Karpas-422 (cell line): ENCODE data around the gene CHCHD1. TPM values are rescaled to one million over a fixed set of nuclear protein-coding genes. Genes with fewer than 3 reads are reported as not detected.

Experiments used
- DNase-seq: peaks from one replicate; pipeline ENCODE4 v3.0.0-alpha.2; 2015
- H2AFZ ChIP-seq: fragments of 200-600 bp; sonication (generic); 2 replicates; pipeline ENCODE4 v1.6.1; 2014; ENCODE audit warnings: antibody characterized with exemption, low read length, mixed read lengths
- H3K27ac ChIP-seq: fragments of 200-600 bp; sonication (generic); 2 replicates; pipeline ENCODE4 v1.5.1; 2014; ENCODE audit warnings: mild to moderate bottlenecking, low read length, moderate library complexity
- H3K27me3 ChIP-seq: fragments of 200-600 bp; sonication (generic); 2 replicates; pipeline ENCODE4 v1.6.1; 2014; ENCODE audit warnings: low read length, mixed read lengths
- H3K36me3 ChIP-seq: fragments of 200-600 bp; sonication (generic); 2 replicates; pipeline ENCODE4 v1.6.1; 2014; ENCODE audit warnings: low read length, mixed read lengths; ENCODE audit not compliant: insufficient read depth
- H3K4me1 ChIP-seq: fragments of 200-600 bp; sonication (generic); 2 replicates; pipeline ENCODE4 v1.6.1; 2014; ENCODE audit warnings: mild to moderate bottlenecking, low read length, mixed read lengths
- H3K4me2 ChIP-seq: fragments of 200-600 bp; sonication (generic); 2 replicates; pipeline ENCODE4 v1.6.1; 2014; ENCODE audit warnings: low read length, low read depth, mild to moderate bottlenecking; ENCODE audit not compliant: poor library complexity, severe bottlenecking
- H3K4me3 ChIP-seq: fragments of 200-600 bp; sonication (generic); 2 replicates; pipeline ENCODE4 v1.5.1; 2014; ENCODE audit warnings: mild to moderate bottlenecking, antibody characterized with exemption, low read length, mixed read lengths
- H3K79me2 ChIP-seq: fragments of 200-600 bp; sonication (generic); 2 replicates; pipeline ENCODE4 v1.6.1; 2014; ENCODE audit warnings: mild to moderate bottlenecking, low read length, mixed read lengths
- H3K9ac ChIP-seq: fragments of 200-600 bp; sonication (generic); 2 replicates; pipeline ENCODE4 v1.6.0; 2014; ENCODE audit warnings: low read length
- H3K9me2 ChIP-seq: fragments of 200-600 bp; sonication (generic), shearing (Covaris generic); replicated peaks from 2 replicates; pipeline ENCODE4 v1.6.0; 2014; ENCODE audit warnings: mild to moderate bottlenecking, low read length, moderate library complexity; ENCODE audit not compliant: insufficient read depth
- H3K9me3 ChIP-seq: fragments of 300-700, 200-600 bp; sonication (generic); 2 replicates; pipeline ENCODE4 v1.6.1; 2014; ENCODE audit warnings: low read length, mixed read lengths
- H4K20me1 ChIP-seq: fragments of 200-600 bp; sonication (generic); 2 replicates; pipeline ENCODE4 v1.6.1; 2014; ENCODE audit warnings: mild to moderate bottlenecking, antibody characterized with exemption, low read length, low read depth; ENCODE audit not compliant: insufficient read depth
- total RNA-seq: library from RNA; depleted of rRNA; stranded (reverse); fragments of >200 nt; shearing (Covaris generic); gene quantifications from 2 replicates; pipeline ENCODE4 v1.2.3, GENCODE V29; 2014; ENCODE audit warnings: low replicate concordance

CHCHD1 gene
- total RNA-seq, 1 experiment from 2014 or later: 57.5 TPM

DNA sequence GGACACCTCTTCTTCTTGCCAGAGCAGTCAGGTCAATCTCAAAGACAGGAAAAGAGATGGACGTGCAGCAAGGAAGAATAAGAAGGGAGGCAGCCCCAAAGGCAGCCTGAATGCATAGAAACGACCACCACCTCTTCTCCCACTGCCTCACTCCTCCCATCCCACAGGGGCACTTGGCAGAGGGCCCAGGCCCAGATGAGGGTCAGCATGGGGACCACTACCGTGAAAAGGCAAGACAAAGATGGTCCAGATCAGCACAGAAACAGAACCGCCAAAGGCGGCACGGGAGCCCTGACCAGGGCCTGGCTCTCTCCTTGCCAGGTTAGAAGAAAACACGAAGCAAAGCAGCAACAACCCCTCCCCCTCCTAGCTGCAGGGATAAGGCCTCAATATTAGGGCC lies 31.5 kb downstream of the CHCHD1 start:
- Histone ChIP-seq H3K27ac (no peak overlapping the region), H4K20me1 (no peaks in the 10 kb centered on the region), H3K36me3 (peaks cover 5% of the 10 kb centered on the region; the same call in 1 of the 2 replicates), H3K4me2 (no peak overlapping the region), H3K9ac (no peak overlapping the region), H3K9me2 (no peaks in the 10 kb centered on the region), H3K4me1 (peaks cover 30% of the 10 kb centered on the region), H2AFZ (no peak overlapping the region), H3K9me3 (no peaks in the 10 kb centered on the region), H3K27me3 (no peaks in the 10 kb centered on the region), H3K4me3 (no peak overlapping the region), H3K79me2 (peaks cover 24% of the 10 kb centered on the region)
- DNase-seq: no peak

DNA sequence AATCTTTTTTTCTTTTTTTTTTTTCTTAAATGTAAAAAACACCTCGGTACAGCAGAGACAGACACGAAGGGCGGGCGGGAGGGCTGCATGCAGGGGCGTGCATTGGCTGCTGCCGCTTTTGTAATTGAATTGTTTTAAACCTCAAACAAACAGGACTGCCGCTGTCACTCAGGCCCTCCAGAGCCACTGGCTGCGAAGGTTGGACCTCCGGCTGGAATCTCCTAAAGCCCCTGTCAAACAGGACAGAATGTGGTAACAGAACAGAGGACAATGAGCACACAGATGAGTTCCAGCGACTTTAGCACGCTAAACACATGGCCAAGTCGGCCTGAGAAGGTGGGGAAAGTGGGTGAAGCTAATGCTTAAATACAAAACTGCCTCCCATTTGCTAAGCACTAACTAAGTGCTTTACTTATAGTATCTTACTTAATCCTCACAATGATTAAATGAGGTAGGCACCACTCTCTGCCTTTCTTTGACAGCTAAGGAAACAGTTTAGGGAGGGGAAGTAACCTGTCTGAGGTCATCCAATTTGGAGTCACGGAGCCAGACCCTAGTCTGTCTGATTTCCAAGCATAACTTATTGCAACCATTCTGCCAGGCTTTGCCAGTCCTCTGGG lies 32.5 kb downstream of the CHCHD1 start:
- no peaks in the 10 kb centered on the region for H3K9me2 ChIP-seq
- H4K20me1 ChIP-seq: no peaks in the 10 kb centered on the region
- H3K27ac ChIP-seq: no peak overlapping the region
- no peak for DNase-seq
- H3K9ac ChIP-seq: no peak overlapping the region
- no peaks in the 10 kb centered on the region for H3K9me3 ChIP-seq
- peaks cover 22% of the 10 kb centered on the region for H3K4me1 ChIP-seq
- no peaks in the 10 kb centered on the region for H3K27me3 ChIP-seq
- no peak overlapping the region for H2AFZ ChIP-seq
- H3K79me2 ChIP-seq: peaks cover 13% of the 10 kb centered on the region
- no peak overlapping the region for H3K4me2 ChIP-seq
- H3K4me3 ChIP-seq: no peak overlapping the region
- peaks cover 5% of the 10 kb centered on the region; the same call in 1 of the 2 replicates for H3K36me3 ChIP-seq

DNA sequence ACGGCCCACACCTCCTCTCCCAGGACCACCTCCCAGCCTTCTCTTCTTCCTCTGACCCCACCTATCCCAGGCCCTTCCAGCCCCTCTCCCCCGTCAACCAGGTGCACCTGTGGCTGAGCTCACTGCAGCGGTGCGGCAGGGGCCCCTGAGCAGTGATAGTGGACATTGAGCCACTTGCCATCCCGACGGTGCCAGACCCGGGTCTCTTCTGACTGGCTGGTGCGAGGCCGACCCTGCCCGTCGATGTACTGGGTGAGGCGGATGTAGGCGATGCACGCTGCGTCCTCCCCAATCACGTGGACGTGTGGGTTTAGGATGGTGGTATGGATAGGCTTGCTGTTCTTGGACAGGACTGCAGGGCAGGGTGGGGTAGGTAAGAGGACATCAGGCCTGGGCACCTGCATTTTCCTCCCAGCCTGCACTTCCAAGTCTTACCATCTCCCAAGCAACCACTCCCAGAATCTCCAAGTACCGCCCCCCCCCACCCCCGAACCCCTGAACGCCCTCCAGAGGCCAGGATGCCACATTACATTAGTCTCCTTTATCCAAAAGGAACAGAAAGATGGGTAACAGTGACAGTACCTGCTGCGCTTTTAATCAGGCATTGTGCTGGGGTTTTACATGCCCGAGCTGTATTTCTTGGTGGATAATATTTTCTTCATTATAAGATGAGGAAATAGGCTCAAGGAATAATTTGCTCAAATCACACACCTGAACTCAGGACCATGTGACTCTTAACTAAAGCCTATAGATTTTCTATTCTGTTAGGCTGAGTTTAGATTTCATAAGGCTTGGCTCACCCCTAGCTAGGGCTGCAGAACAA lies 33.3 kb downstream of the CHCHD1 start:
- Histone ChIP-seq H3K4me2 (no peak overlapping the region), H3K9ac (no peak overlapping the region)

DNA sequence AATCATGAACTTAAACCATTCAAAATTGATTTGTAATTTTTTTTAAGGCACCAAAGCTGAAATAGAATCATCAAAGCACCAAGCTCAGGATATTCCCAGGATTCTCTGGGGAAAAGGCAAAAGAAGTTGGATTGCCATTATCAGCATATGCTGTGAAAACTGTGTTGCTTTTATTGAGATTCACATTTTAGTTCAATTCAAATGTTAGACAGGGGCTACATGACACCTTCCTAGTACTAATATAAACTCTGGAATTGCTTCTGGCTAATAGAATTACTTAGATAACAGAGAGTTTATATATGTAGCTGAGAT lies 33.8 kb downstream of the CHCHD1 start:
- H2AFZ ChIP-seq: no peak overlapping the region
- no peaks in the 10 kb centered on the region for H3K9me3 ChIP-seq
- H3K9ac ChIP-seq: no peak overlapping the region
- no peak overlapping the region for H3K27ac ChIP-seq
- no peaks in the 10 kb centered on the region for H3K27me3 ChIP-seq
- H3K79me2 ChIP-seq: peaks cover 2% of the 10 kb centered on the region
- H3K9me2 ChIP-seq: no peaks in the 10 kb centered on the region
- H3K4me2 ChIP-seq: no peak overlapping the region
- H3K4me1 ChIP-seq: peaks cover 9% of the 10 kb centered on the region
- peaks cover 5% of the 10 kb centered on the region; the same call in 1 of the 2 replicates for H3K36me3 ChIP-seq
- no peaks in the 10 kb centered on the region for H4K20me1 ChIP-seq
- no peak for DNase-seq
- H3K4me3 ChIP-seq: no peak overlapping the region

More for the DNA sequence above, 33.3 kb downstream of the CHCHD1 start:
- H3K9me2 ChIP-seq: no peaks in the 10 kb centered on the region
- H3K27ac ChIP-seq: no peak overlapping the region
- peaks cover 6% of the 10 kb centered on the region for H3K79me2 ChIP-seq
- H2AFZ ChIP-seq: no peak overlapping the region
- H3K9me3 ChIP-seq: no peaks in the 10 kb centered on the region
- H3K4me3 ChIP-seq: no peak overlapping the region
- no peaks in the 10 kb centered on the region for H3K27me3 ChIP-seq
- DNase-seq: peak; percentile 68
- H3K4me1 ChIP-seq: peaks cover 15% of the 10 kb centered on the region
- H3K36me3 ChIP-seq: peaks cover 5% of the 10 kb centered on the region; the same call in 1 of the 2 replicates
- H4K20me1 ChIP-seq: no peaks in the 10 kb centered on the region

DNA sequence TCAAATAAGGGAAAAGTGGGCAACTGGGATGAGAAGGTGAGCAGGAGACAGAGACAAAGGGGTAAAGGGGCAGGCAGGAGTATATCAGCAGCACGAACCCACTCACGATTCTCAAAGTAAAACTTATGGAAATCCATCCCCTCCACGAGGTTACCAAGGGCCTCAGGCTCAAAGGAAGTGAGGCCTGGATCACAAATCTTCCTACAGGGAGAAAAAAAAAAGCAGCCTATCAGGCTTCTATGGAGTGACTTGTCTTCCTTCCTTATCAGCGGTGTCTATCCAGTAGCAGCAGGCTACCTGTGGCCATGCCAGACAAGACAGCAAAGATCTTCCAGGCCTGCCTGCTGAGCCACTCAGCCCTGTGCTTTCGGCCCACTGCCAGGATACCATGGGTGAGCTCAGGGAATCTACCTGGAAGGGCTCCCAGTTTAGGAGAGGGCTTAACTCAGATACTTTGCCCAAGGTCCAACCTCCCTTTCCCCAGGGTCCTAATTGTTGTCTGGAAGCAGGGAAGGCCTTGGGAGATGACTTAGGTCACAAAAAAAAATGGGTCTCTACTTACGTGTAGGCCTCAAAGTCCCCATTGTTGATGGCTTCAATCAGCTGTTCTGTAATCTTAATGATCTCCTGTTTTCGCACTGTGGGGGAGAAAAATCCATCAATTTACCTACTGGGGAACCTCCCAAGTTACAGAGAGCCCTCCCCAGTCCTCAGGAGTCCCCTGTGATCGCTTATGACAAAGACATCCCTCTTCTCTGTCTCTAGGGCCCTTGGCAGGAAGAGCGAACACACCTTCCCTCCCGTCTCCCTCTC lies 35.3 kb downstream of the CHCHD1 start:
- peaks cover 8% of the 10 kb centered on the region for H3K4me1 ChIP-seq
- no peak overlapping the region for H3K4me3 ChIP-seq
- H4K20me1 ChIP-seq: no peaks in the 10 kb centered on the region
- H3K36me3 ChIP-seq: peaks cover 5% of the 10 kb centered on the region; the same call in 1 of the 2 replicates
- H3K27me3 ChIP-seq: no peaks in the 10 kb centered on the region
- no peak overlapping the region for H3K4me2 ChIP-seq
- H3K9me3 ChIP-seq: no peaks in the 10 kb centered on the region
- no peak overlapping the region for H3K9ac ChIP-seq
- no peak overlapping the region for H2AFZ ChIP-seq
- H3K9me2 ChIP-seq: no peaks in the 10 kb centered on the region
- H3K79me2 ChIP-seq: no peaks in the 10 kb centered on the region
- H3K27ac ChIP-seq: no peak overlapping the region
- DNase-seq: no peak

DNA sequence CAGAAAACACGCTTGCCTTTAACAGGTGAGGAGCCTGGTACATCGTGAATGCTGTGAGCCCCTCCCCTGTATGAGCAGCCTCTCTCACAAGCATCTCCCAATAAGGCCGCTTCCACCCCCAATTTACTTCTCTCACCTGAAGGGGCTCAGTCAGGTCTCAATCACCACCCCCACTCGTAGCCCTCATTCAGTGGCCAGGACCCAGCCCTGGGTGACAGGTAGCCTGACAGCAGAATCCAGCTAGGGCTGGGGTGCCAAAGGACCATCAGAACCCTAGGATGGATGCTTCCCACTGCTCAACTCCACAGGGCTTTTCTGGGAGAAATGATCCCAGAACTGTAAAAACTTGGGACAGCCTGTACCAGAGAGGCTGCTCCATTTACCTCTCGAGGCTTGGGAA lies 36.0 kb downstream of the CHCHD1 start:
- no peak overlapping the region for H3K4me2 ChIP-seq
- no peak overlapping the region for H3K9ac ChIP-seq
- peaks cover 5% of the 10 kb centered on the region; the same call in 1 of the 2 replicates for H3K36me3 ChIP-seq
- no peak overlapping the region for H2AFZ ChIP-seq
- H3K27me3 ChIP-seq: no peaks in the 10 kb centered on the region
- peaks cover under 1% of the 10 kb centered on the region; the same call in 1 of the 2 replicates for H3K4me1 ChIP-seq
- no peak for DNase-seq
- H3K79me2 ChIP-seq: no peaks in the 10 kb centered on the region
- H4K20me1 ChIP-seq: no peaks in the 10 kb centered on the region
- H3K4me3 ChIP-seq: no peak overlapping the region
- no peak overlapping the region for H3K27ac ChIP-seq
- no peaks in the 10 kb centered on the region for H3K9me2 ChIP-seq
- H3K9me3 ChIP-seq: no peaks in the 10 kb centered on the region

DNA sequence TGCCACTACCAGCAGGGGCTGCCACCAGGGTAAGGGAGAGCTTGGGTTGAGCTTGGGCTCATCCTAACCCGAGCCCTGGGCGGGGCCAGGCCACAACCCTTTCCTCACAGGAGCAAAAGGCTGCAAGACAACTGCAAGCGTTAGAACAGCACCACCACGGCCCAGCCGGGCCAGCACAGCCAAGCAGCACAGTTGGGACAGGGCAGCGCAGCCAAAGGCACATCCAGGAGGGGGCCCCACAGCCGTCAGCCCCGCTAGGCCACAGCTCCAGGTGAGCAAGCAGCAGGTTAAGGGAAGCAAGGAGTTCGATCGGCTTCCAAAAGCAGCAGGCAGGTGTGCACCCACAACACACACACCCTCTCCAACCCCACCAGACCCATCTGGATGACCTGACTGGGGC lies 36.6 kb downstream of the CHCHD1 start:
- no peaks in the 10 kb centered on the region for H3K9me3 ChIP-seq
- H3K36me3 ChIP-seq: peaks cover 5% of the 10 kb centered on the region; the same call in 1 of the 2 replicates
- no peak overlapping the region for H2AFZ ChIP-seq
- no peak overlapping the region for H3K4me3 ChIP-seq
- H3K27ac ChIP-seq: no peak overlapping the region
- H3K4me1 ChIP-seq: no peaks in the 10 kb centered on the region
- H3K27me3 ChIP-seq: no peaks in the 10 kb centered on the region
- H4K20me1 ChIP-seq: no peaks in the 10 kb centered on the region
- no peaks in the 10 kb centered on the region for H3K79me2 ChIP-seq
- H3K9me2 ChIP-seq: no peaks in the 10 kb centered on the region
- DNase-seq: no peak
- H3K4me2 ChIP-seq: no peak overlapping the region
- H3K9ac ChIP-seq: no peak overlapping the region

DNA sequence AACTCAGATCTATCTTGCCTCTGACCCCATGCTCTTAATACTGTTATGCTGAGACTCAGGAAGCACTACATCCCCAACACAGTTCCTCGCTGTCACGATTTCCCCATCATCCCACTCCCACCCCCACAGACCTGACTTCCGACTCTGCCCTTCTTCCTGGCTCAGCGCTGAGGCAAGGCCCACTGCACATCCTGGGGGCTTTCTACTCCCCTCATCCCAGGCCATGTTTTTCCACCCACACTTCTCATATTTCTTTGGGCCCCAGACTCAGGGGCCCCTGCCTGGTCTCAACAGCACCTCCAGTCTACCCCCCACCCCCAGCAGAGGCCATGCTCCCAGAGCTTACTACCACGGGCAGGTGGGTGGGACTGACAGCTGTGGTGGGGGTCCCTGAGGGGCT lies 37.2 kb downstream of the CHCHD1 start:
- Histone ChIP-seq H3K9ac (no peak overlapping the region), H2AFZ (no peak overlapping the region), H3K27ac (no peak overlapping the region), H3K4me1 (no peaks in the 10 kb centered on the region), H3K9me2 (no peaks in the 10 kb centered on the region), H3K4me2 (no peak overlapping the region), H3K9me3 (no peaks in the 10 kb centered on the region), H3K4me3 (no peak overlapping the region), H3K36me3 (peaks cover 5% of the 10 kb centered on the region; the same call in 1 of the 2 replicates), H4K20me1 (no peaks in the 10 kb centered on the region), H3K79me2 (no peaks in the 10 kb centered on the region), H3K27me3 (no peaks in the 10 kb centered on the region)
- DNase-seq: no peak
